GM23338 (cell line): Measurements from ENCODE around the gene SERPINA9. TPM values are rescaled to one million over a fixed set of nuclear protein-coding genes. Genes with fewer than 3 reads are reported as not detected.

Experiments
- ATAC-seq: fragments of 200-7000 bp; cut with Tn5 transposase; 3 replicates; pipeline ENCODE4 v1.9.1; 2020
- DNase-seq: peaks from one replicate; pipeline ENCODE4 v3.0.0-alpha.2; 2015; ENCODE audit warnings: low spot score
- H2AFZ ChIP-seq: fragments of 200-600 bp; sonication (generic); 2 replicates; pipeline ENCODE4 v1.8.0; 2016; ENCODE audit warnings: antibody characterized with exemption, mild to moderate bottlenecking, moderate library complexity
- H3F3A ChIP-seq: fragments of 200-600 bp; sonication (generic); replicated peaks from 2 replicates; pipeline ENCODE4 v1.8.0; 2017; ENCODE audit warnings: antibody characterized with exemption, mixed run types, low read depth
- H3K27ac ChIP-seq: fragments of 200-600 bp; sonication (generic); 2 replicates; pipeline ENCODE4 v1.6.1; 2016; ENCODE audit warnings: low read depth
- H3K27me3 ChIP-seq: fragments of 200-600 bp; sonication (generic); 2 replicates; pipeline ENCODE4 v1.8.0; 2016; ENCODE audit warnings: mild to moderate bottlenecking, mixed run types, moderate library complexity; ENCODE audit not compliant: insufficient read depth
- H3K36me3 ChIP-seq: fragments of 200-600 bp; sonication (generic); 2 replicates; pipeline ENCODE4 v1.8.0; 2016; ENCODE audit warnings: mild to moderate bottlenecking; ENCODE audit not compliant: insufficient read depth
- H3K4me1 ChIP-seq: fragments of 200-600 bp; sonication (generic); 2 replicates; pipeline ENCODE4 v1.8.0; 2016; ENCODE audit warnings: mild to moderate bottlenecking, moderate library complexity; ENCODE audit not compliant: insufficient read depth
- H3K4me2 ChIP-seq: fragments of 200-600 bp; sonication (generic); 2 replicates; pipeline ENCODE4 v1.7.1; 2017; ENCODE audit warnings: mixed run types
- H3K4me3 ChIP-seq: fragments of 200-600 bp; sonication (generic); 2 replicates; pipeline ENCODE4 v1.6.1; 2016; ENCODE audit warnings: mixed run types
- H3K79me2 ChIP-seq: fragments of 200-600 bp; sonication (generic); replicated peaks from 2 replicates; pipeline ENCODE4 v1.8.0; 2017; ENCODE audit warnings: mild to moderate bottlenecking; ENCODE audit not compliant: insufficient read depth
- H3K9me2 ChIP-seq: fragments of 200-600 bp; sonication (generic); 2 replicates; pipeline ENCODE4 v1.8.0; 2017; ENCODE audit not compliant: insufficient read depth
- H4K20me1 ChIP-seq: fragments of 200-600 bp; sonication (generic); replicated peaks from 2 replicates; pipeline ENCODE4 v1.8.0; 2017; ENCODE audit warnings: mild to moderate bottlenecking; ENCODE audit not compliant: insufficient read depth
- H3K27ac Mint-ChIP-seq: 2 replicates; pipeline ENCODE4 v1.8.0; 2020; ENCODE audit warnings: inconsistent platforms, mild to moderate bottlenecking, moderate library complexity, mixed read lengths
- H3K27me3 Mint-ChIP-seq: 3 replicates; pipeline ENCODE4 v1.8.0; 2022; ENCODE audit warnings: low read depth, mild to moderate bottlenecking, moderate library complexity, mixed read lengths, inconsistent platforms; ENCODE audit not compliant: insufficient read depth, poor library complexity
- H3K36me3 Mint-ChIP-seq: 3 replicates; pipeline ENCODE4 v1.8.0; 2021; ENCODE audit warnings: low read depth, mild to moderate bottlenecking, inconsistent platforms, moderate library complexity, mixed read lengths
- H3K4me1 Mint-ChIP-seq: 3 replicates; pipeline ENCODE4 v1.8.0; 2020; ENCODE audit warnings: mild to moderate bottlenecking, inconsistent platforms, mixed read lengths
- H3K4me3 Mint-ChIP-seq: 3 replicates; pipeline ENCODE4 v1.8.0; 2021; ENCODE audit warnings: moderate library complexity, mild to moderate bottlenecking, inconsistent platforms, mixed read lengths
- H3K9me3 Mint-ChIP-seq: 3 replicates; pipeline ENCODE4 v1.8.0; 2020; ENCODE audit warnings: moderate library complexity, mild to moderate bottlenecking, inconsistent platforms, mixed read lengths
- ETS1 ChIP-seq: IDR thresholded peaks from 2 replicates; pipeline ENCODE4 v1.6.1; 2016; ENCODE audit warnings: antibody characterized with exemption
- EZH2 ChIP-seq: fragments of 200-600 bp; sonication (generic); IDR thresholded peaks from one replicate; pipeline ENCODE4 v1.8.0; 2017; ENCODE audit warnings: antibody characterized with exemption, mild to moderate bottlenecking, low read depth; ENCODE audit not compliant: unreplicated experiment
- EZH2phosphoT487 ChIP-seq: fragments of 200-600 bp; sonication (generic); IDR thresholded peaks from one replicate; pipeline ENCODE4 v1.8.1; 2018; ENCODE audit warnings: antibody characterized with exemption; ENCODE audit not compliant: unreplicated experiment
- JUNB ChIP-seq: IDR thresholded peaks from one replicate; pipeline ENCODE4 v1.6.1; 2016; ENCODE audit warnings: antibody characterized with exemption; ENCODE audit not compliant: unreplicated experiment
- NANOG ChIP-seq: IDR thresholded peaks from 2 replicates; pipeline ENCODE4 v1.6.1; 2016; ENCODE audit warnings: antibody characterized with exemption, borderline replicate concordance
- POLR2AphosphoS5 ChIP-seq: IDR thresholded peaks from 2 replicates; pipeline ENCODE4 v1.6.1; 2016; ENCODE audit warnings: antibody characterized with exemption, low read depth
- STAT1 ChIP-seq: IDR thresholded peaks from one replicate; pipeline ENCODE4 v1.6.1; 2016; ENCODE audit warnings: antibody characterized with exemption; ENCODE audit not compliant: unreplicated experiment
- ZNF114 ChIP-seq: fragments of 250-450 bp; sonication (Bioruptor Pico); IDR thresholded peaks from 2 replicates; pipeline ENCODE4 v1.5.0; 2020; ENCODE audit warnings: mild to moderate bottlenecking, moderate library complexity
- ZNF331 ChIP-seq: fragments of 250-450 bp; sonication (Bioruptor Pico); IDR thresholded peaks from 2 replicates; pipeline ENCODE4 v1.5.0; 2020; ENCODE audit warnings: low read depth, mild to moderate bottlenecking, moderate library complexity
- polyA plus RNA-seq: library from polyadenylated mRNA; unstranded; fragments of >200 nt; fragmentation: Nextera tagmentation; extraction: Ambion mirVana; gene quantifications from 2 replicates; pipeline ENCODE4 v1.2.1, GENCODE V29; 2016
- total RNA-seq: library from RNA; depleted of rRNA; stranded (reverse); fragments of >200 nt; shearing (Covaris generic); gene quantifications from 2 replicates; pipeline ENCODE4 v1.2.3, GENCODE V29; 2014
- TF ChIP-seq, protein P1 (sequence below): IDR thresholded peaks from one replicate; pipeline ENCODE4 v1.6.1; 2018; ENCODE audit warnings: antibody characterized with exemption; ENCODE audit not compliant: unreplicated experiment
- TF ChIP-seq, protein P2 (sequence below): fragments of 250-450 bp; sonication (Bioruptor Pico); IDR thresholded peaks from 2 replicates; pipeline ENCODE4 v1.5.0; 2020; ENCODE audit warnings: mild to moderate bottlenecking, moderate library complexity

Gene SERPINA9
- total and polyA plus RNA-seq, 2 experiments from 2014 or later = not detected

- Mint-ChIP-seq H3K9me3 (peaks cover 3% of the 10 kb centered on the region), H3K4me3 (no peak overlapping the region), H3K36me3 (peaks cover 2% of the 10 kb centered on the region; the same call in 1 of the 3 replicates), H3K27me3 (peaks cover 8% of the 10 kb centered on the region), H3K4me1 (no peaks in the 10 kb centered on the region; the same call in 2 of the 3 replicates), H3K27ac (no peak overlapping the region)
- H3K36me3 ChIP-seq = no peaks in the 10 kb centered on the region
- no peaks in the 10 kb centered on the region for H3K4me1 ChIP-seq
- no peak for DNase-seq
- H3K27me3 ChIP-seq = no peaks in the 10 kb centered on the region
- H3F3A ChIP-seq = no peaks in the 10 kb centered on the region
- H3K9me2 ChIP-seq = peaks cover 17% of the 10 kb centered on the region
- ATAC-seq = no peak
- no peak for TF ChIP-seq POLR2AphosphoS5
- no peak for TF ChIP-seq ZNF331 (CRISPR knock-in tag)
- no peaks in the 10 kb centered on the region for H4K20me1 ChIP-seq
- no peak overlapping the region for H3K4me2 ChIP-seq
- no peak overlapping the region for H3K4me3 ChIP-seq
- H3K27ac ChIP-seq = no peak overlapping the region
- H2AFZ ChIP-seq = no peak overlapping the region
- no peaks in the 10 kb centered on the region for H3K79me2 ChIP-seq
Measured at GRCh38 chr14:94441531-94442205, 34.3 kb downstream of the SERPINA9 start.

DNA sequence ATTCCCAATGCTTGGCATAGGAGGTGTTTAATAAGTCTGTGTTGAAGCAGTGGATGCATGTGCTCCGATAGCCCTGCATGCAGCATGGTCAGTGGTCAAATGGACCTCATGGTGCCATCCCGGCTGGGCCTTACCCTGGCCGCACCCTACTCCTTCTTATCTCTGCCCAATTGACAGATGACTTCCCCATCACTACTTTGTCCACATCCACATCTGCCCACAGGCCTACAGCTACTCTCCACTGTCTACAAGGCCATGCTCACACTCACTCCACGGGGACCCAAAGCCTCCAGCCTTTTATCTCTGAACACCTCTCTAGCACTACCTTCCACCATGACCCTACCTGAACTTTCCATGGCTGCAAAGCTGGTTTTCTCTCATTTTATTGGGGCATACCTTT is 34.9 kb downstream of the SERPINA9 start:
- Histone ChIP-seq H3K9me2 (peaks cover 17% of the 10 kb centered on the region), H4K20me1 (no peaks in the 10 kb centered on the region), H3K4me2 (no peak overlapping the region), H3K79me2 (no peaks in the 10 kb centered on the region), H3K36me3 (no peaks in the 10 kb centered on the region), H2AFZ (no peak overlapping the region), H3K27ac (no peak overlapping the region), H3K4me1 (no peaks in the 10 kb centered on the region), H3K27me3 (no peaks in the 10 kb centered on the region), H3F3A (no peaks in the 10 kb centered on the region), H3K4me3 (no peak overlapping the region)
- H3K4me1 Mint-ChIP-seq = no peaks in the 10 kb centered on the region; the same call in 2 of the 3 replicates
- H3K27ac Mint-ChIP-seq = no peak overlapping the region
- no peak for ATAC-seq
- no peak for DNase-seq
- peaks cover 7% of the 10 kb centered on the region for H3K9me3 Mint-ChIP-seq
- peaks cover 8% of the 10 kb centered on the region for H3K27me3 Mint-ChIP-seq
- no peak overlapping the region for H3K4me3 Mint-ChIP-seq
- peaks cover 2% of the 10 kb centered on the region; the same call in 1 of the 3 replicates for H3K36me3 Mint-ChIP-seq
- TF ChIP-seq ZNF114 (no peak), ZNF331 (CRISPR knock-in tag) (no peak), JUNB (no peak), NANOG (no peak), EZH2 (no peak), ETS1 (no peak), EZH2phosphoT487 (no peak), STAT1 (no peak)
- TF ChIP-seq, protein P1, sequence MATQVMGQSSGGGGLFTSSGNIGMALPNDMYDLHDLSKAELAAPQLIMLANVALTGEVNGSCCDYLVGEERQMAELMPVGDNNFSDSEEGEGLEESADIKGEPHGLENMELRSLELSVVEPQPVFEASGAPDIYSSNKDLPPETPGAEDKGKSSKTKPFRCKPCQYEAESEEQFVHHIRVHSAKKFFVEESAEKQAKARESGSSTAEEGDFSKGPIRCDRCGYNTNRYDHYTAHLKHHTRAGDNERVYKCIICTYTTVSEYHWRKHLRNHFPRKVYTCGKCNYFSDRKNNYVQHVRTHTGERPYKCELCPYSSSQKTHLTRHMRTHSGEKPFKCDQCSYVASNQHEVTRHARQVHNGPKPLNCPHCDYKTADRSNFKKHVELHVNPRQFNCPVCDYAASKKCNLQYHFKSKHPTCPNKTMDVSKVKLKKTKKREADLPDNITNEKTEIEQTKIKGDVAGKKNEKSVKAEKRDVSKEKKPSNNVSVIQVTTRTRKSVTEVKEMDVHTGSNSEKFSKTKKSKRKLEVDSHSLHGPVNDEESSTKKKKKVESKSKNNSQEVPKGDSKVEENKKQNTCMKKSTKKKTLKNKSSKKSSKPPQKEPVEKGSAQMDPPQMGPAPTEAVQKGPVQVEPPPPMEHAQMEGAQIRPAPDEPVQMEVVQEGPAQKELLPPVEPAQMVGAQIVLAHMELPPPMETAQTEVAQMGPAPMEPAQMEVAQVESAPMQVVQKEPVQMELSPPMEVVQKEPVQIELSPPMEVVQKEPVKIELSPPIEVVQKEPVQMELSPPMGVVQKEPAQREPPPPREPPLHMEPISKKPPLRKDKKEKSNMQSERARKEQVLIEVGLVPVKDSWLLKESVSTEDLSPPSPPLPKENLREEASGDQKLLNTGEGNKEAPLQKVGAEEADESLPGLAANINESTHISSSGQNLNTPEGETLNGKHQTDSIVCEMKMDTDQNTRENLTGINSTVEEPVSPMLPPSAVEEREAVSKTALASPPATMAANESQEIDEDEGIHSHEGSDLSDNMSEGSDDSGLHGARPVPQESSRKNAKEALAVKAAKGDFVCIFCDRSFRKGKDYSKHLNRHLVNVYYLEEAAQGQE = no peak
- TF ChIP-seq, protein P2, sequence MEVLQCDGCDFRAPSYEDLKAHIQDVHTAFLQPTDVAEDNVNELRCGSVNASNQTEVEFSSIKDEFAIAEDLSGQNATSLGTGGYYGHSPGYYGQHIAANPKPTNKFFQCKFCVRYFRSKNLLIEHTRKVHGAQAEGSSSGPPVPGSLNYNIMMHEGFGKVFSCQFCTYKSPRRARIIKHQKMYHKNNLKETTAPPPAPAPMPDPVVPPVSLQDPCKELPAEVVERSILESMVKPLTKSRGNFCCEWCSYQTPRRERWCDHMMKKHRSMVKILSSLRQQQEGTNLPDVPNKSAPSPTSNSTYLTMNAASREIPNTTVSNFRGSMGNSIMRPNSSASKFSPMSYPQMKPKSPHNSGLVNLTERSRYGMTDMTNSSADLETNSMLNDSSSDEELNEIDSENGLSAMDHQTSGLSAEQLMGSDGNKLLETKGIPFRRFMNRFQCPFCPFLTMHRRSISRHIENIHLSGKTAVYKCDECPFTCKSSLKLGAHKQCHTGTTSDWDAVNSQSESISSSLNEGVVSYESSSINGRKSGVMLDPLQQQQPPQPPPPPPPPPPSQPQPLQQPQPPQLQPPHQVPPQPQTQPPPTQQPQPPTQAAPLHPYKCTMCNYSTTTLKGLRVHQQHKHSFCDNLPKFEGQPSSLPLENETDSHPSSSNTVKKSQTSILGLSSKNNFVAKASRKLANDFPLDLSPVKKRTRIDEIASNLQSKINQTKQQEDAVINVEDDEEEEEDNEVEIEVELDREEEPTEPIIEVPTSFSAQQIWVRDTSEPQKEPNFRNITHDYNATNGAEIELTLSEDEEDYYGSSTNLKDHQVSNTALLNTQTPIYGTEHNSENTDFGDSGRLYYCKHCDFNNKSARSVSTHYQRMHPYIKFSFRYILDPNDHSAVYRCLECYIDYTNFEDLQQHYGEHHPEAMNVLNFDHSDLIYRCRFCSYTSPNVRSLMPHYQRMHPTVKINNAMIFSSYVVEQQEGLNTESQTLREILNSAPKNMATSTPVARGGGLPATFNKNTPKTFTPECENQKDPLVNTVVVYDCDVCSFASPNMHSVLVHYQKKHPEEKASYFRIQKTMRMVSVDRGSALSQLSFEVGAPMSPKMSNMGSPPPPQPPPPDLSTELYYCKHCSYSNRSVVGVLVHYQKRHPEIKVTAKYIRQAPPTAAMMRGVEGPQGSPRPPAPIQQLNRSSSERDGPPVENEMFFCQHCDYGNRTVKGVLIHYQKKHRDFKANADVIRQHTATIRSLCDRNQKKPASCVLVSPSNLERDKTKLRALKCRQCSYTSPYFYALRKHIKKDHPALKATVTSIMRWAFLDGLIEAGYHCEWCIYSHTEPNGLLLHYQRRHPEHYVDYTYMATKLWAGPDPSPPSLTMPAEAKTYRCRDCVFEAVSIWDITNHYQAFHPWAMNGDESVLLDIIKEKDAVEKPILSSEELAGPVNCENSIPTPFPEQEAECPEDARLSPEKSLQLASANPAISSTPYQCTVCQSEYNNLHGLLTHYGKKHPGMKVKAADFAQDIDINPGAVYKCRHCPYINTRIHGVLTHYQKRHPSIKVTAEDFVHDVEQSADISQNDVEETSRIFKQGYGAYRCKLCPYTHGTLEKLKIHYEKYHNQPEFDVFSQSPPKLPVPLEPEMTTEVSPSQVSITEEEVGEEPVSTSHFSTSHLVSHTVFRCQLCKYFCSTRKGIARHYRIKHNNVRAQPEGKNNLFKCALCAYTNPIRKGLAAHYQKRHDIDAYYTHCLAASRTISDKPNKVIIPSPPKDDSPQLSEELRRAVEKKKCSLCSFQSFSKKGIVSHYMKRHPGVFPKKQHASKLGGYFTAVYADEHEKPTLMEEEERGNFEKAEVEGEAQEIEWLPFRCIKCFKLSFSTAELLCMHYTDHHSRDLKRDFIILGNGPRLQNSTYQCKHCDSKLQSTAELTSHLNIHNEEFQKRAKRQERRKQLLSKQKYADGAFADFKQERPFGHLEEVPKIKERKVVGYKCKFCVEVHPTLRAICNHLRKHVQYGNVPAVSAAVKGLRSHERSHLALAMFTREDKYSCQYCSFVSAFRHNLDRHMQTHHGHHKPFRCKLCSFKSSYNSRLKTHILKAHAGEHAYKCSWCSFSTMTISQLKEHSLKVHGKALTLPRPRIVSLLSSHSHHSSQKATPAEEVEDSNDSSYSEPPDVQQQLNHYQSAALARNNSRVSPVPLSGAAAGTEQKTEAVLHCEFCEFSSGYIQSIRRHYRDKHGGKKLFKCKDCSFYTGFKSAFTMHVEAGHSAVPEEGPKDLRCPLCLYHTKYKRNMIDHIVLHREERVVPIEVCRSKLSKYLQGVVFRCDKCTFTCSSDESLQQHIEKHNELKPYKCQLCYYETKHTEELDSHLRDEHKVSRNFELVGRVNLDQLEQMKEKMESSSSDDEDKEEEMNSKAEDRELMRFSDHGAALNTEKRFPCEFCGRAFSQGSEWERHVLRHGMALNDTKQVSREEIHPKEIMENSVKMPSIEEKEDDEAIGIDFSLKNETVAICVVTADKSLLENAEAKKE (CRISPR knock-in tag) = no peak
